Measurements from ENCODE around the gene HLCS. TPM values are rescaled to one million over a fixed set of nuclear protein-coding genes. Genes with fewer than 3 reads are reported as not detected.

Gene HLCS
- total and polyA plus RNA-seq, 2 donors, result 8.6 to 22.9 TPM

- Histone ChIP-seq H3K4me1 (ENCODE audit: insufficient read depth) (no peaks in the 10 kb centered on the region), H3K4me3 (ENCODE audit: low read depth, low read length) (no peak overlapping the region), H3K36me3 (ENCODE audit: insufficient read depth) (no peaks in the 10 kb centered on the region), H3K27ac (ENCODE audit: low read depth) (no peak overlapping the region)
- 79% methylated on average over 8 of the region's 8 CpGs for WGBS
- no peak for DNase-seq (ENCODE audit: extremely low spot score)
Measured at GRCh38 chr21:36860736-36861594, 105.5 kb downstream of the HLCS start.

- WGBS, result 81% methylated on average over 8 of the region's 8 CpGs
- Histone ChIP-seq H3K27ac (ENCODE audit: low read depth) (no peak overlapping the region), H3K4me1 (ENCODE audit: insufficient read depth) (no peaks in the 10 kb centered on the region), H3K36me3 (ENCODE audit: insufficient read depth) (no peaks in the 10 kb centered on the region), H3K4me3 (ENCODE audit: low read depth, low read length) (no peak overlapping the region)
- DNase-seq (ENCODE audit: extremely low spot score), result no peak
Measured at GRCh38 chr21:36859744-36860501, 106.5 kb downstream of the HLCS start.

GRCh38 chr21:36858320-36858957, 108.0 kb downstream of the HLCS start:
- WGBS, result 83% methylated on average over 7 of the region's 7 CpGs

GRCh38 chr21:36856643-36857042, 109.8 kb downstream of the HLCS start:
- H3K4me1 ChIP-seq (ENCODE audit: insufficient read depth), result no peaks in the 10 kb centered on the region
- no peak for DNase-seq (ENCODE audit: extremely low spot score)
- WGBS, result 99% methylated on average over 3 of the region's 3 CpGs
- H3K4me3 ChIP-seq (ENCODE audit: low read depth, low read length), result no peak overlapping the region
- no peaks in the 10 kb centered on the region for H3K36me3 ChIP-seq (ENCODE audit: insufficient read depth)
- H3K27ac ChIP-seq (ENCODE audit: low read depth), result no peak overlapping the region

More at GRCh38 chr21:36858320-36858957, 108.0 kb downstream of the HLCS start:
- Histone ChIP-seq H3K4me3 (ENCODE audit: low read depth, low read length) (no peak overlapping the region), H3K4me1 (ENCODE audit: insufficient read depth) (no peaks in the 10 kb centered on the region), H3K27ac (ENCODE audit: low read depth) (no peak overlapping the region), H3K36me3 (ENCODE audit: insufficient read depth) (no peaks in the 10 kb centered on the region)
- no peak for DNase-seq (ENCODE audit: extremely low spot score)

- Histone ChIP-seq H3K36me3 (ENCODE audit: insufficient read depth) (no peaks in the 10 kb centered on the region), H3K4me3 (ENCODE audit: low read depth, low read length) (no peak overlapping the region), H3K4me1 (ENCODE audit: insufficient read depth) (no peaks in the 10 kb centered on the region), H3K27ac (ENCODE audit: low read depth) (no peak overlapping the region)
- 46% methylated on average over 5 of the region's 5 CpGs for WGBS
- no peak for DNase-seq (ENCODE audit: extremely low spot score)
Measured at GRCh38 chr21:36854391-36854790, 112.1 kb downstream of the HLCS start.

- 90% methylated on average over 4 of the region's 4 CpGs for WGBS
- Histone ChIP-seq H3K4me3 (ENCODE audit: low read depth, low read length) (no peak overlapping the region), H3K36me3 (ENCODE audit: insufficient read depth) (no peaks in the 10 kb centered on the region), H3K4me1 (ENCODE audit: insufficient read depth) (no peaks in the 10 kb centered on the region), H3K27ac (ENCODE audit: low read depth) (no peak overlapping the region)
- no peak for DNase-seq (ENCODE audit: extremely low spot score)
Measured at GRCh38 chr21:36852864-36853263, 113.6 kb downstream of the HLCS start.

- Histone ChIP-seq H3K36me3 (ENCODE audit: insufficient read depth) (no peaks in the 10 kb centered on the region), H3K4me1 (ENCODE audit: insufficient read depth) (no peaks in the 10 kb centered on the region), H3K4me3 (ENCODE audit: low read depth, low read length) (no peak overlapping the region), H3K27ac (ENCODE audit: low read depth) (no peak overlapping the region)
- DNase-seq (ENCODE audit: extremely low spot score), result no peak
- 58% methylated on average over 1 of the region's 1 CpG for WGBS
Measured at GRCh38 chr21:36852293-36852692, 114.2 kb downstream of the HLCS start.

GRCh38 chr21:36851121-36851520, 115.3 kb downstream of the HLCS start:
- no peak overlapping the region for H3K4me3 ChIP-seq (ENCODE audit: low read depth, low read length)
- H3K4me1 ChIP-seq (ENCODE audit: insufficient read depth), result no peaks in the 10 kb centered on the region
- no peaks in the 10 kb centered on the region for H3K36me3 ChIP-seq (ENCODE audit: insufficient read depth)
- WGBS, result 94% methylated on average over 5 of the region's 5 CpGs
- DNase-seq (ENCODE audit: extremely low spot score), result no peak
- H3K27ac ChIP-seq (ENCODE audit: low read depth), result no peak overlapping the region

GRCh38 chr21:36850372-36850771, 116.1 kb downstream of the HLCS start:
- Histone ChIP-seq H3K4me3 (ENCODE audit: low read depth, low read length) (no peak overlapping the region), H3K4me1 (ENCODE audit: insufficient read depth) (no peaks in the 10 kb centered on the region), H3K27ac (ENCODE audit: low read depth) (no peak overlapping the region), H3K36me3 (ENCODE audit: insufficient read depth) (no peaks in the 10 kb centered on the region)
- no peak for DNase-seq (ENCODE audit: extremely low spot score)
- whole genome bisulfite sequencing, result 96% methylated on average over 8 of the region's 8 CpGs

- no peaks in the 10 kb centered on the region for H3K36me3 ChIP-seq (ENCODE audit: insufficient read depth)
- WGBS, result 78% methylated on average over 7 of the region's 7 CpGs
- DNase-seq (ENCODE audit: extremely low spot score), result no peak
- H3K27ac ChIP-seq (ENCODE audit: low read depth), result no peak overlapping the region
- no peak overlapping the region for H3K4me3 ChIP-seq (ENCODE audit: low read depth, low read length)
- no peaks in the 10 kb centered on the region for H3K4me1 ChIP-seq (ENCODE audit: insufficient read depth)
Measured at GRCh38 chr21:36849461-36850105, 116.9 kb downstream of the HLCS start.

- WGBS, result 94% methylated on average over 3 of the region's 3 CpGs
- Histone ChIP-seq H3K27ac (ENCODE audit: low read depth) (no peak overlapping the region), H3K36me3 (ENCODE audit: insufficient read depth) (no peaks in the 10 kb centered on the region), H3K4me1 (ENCODE audit: insufficient read depth) (no peaks in the 10 kb centered on the region), H3K4me3 (ENCODE audit: low read depth, low read length) (no peak overlapping the region)
- DNase-seq (ENCODE audit: extremely low spot score), result no peak
Measured at GRCh38 chr21:36848730-36849274, 117.7 kb downstream of the HLCS start.

- H3K4me3 ChIP-seq (ENCODE audit: low read depth, low read length), result no peak overlapping the region
- DNase-seq (ENCODE audit: extremely low spot score), result peak; percentile 47
- no peaks in the 10 kb centered on the region for H3K4me1 ChIP-seq (ENCODE audit: insufficient read depth)
- H3K36me3 ChIP-seq (ENCODE audit: insufficient read depth), result no peaks in the 10 kb centered on the region
- WGBS, result 44% methylated on average over 5 of the region's 5 CpGs
- H3K27ac ChIP-seq (ENCODE audit: low read depth), result no peak overlapping the region
Measured at GRCh38 chr21:36847189-36847588, 119.3 kb downstream of the HLCS start.

GRCh38 chr21:36846631-36847030, 119.8 kb downstream of the HLCS start:
- no peaks in the 10 kb centered on the region for H3K36me3 ChIP-seq (ENCODE audit: insufficient read depth)
- H3K4me3 ChIP-seq (ENCODE audit: low read depth, low read length), result no peak overlapping the region
- WGBS, result 47% methylated on average over 4 of the region's 4 CpGs
- no peaks in the 10 kb centered on the region for H3K4me1 ChIP-seq (ENCODE audit: insufficient read depth)
- DNase-seq (ENCODE audit: extremely low spot score), result peak; percentile 20
- H3K27ac ChIP-seq (ENCODE audit: low read depth), result no peak overlapping the region

Measured in urinary bladder (tissue), 4 donors.